ENCODE measurements around the gene HNF4A. TPM values are rescaled to one million over a fixed set of nuclear protein-coding genes. Genes with fewer than 3 reads are reported as not detected.

HNF4A gene
- total and polyA plus RNA-seq, 2 of the 13 experiments (the other 11 are each of a cell fraction or from before 2014, with no cell fraction given), result 80.9 to 169 TPM

GRCh38 chr20:44370639-44371218 lies 15.2 kb downstream of the HNF4A start (continued):
- TF ChIP-seq ZNF704 (CRISPR knock-in tag; IDR thresholded peaks at IDR 0.05; ENCODE audit: borderline replicate concordance), result no peak
- no peak for TF ChIP-seq FOXK2 (IDR thresholded peaks at IDR 0.05)
- TF ChIP-seq MAFG (CRISPR knock-in tag; IDR thresholded peaks at IDR 0.05), result 0 out of 2 replicates have a peak, but pooled peaks have one; percentile 22
- no peak for TF ChIP-seq ZMAT5 (CRISPR knock-in tag; IDR thresholded peaks at IDR 0.05; ENCODE audit: borderline replicate concordance, low read depth)
- TF ChIP-seq YEATS2 (CRISPR knock-in tag; IDR thresholded peaks at IDR 0.05; ENCODE audit: borderline replicate concordance), result peak; percentile 75; the same call in 1 of the 2 replicates
- no peak for TF ChIP-seq ZSCAN22 (CRISPR knock-in tag; IDR thresholded peaks at IDR 0.05)
- no peak for TF ChIP-seq ZNF446 (CRISPR knock-in tag; IDR thresholded peaks at IDR 0.05)
- TF ChIP-seq ZBTB38 (CRISPR knock-in tag; IDR thresholded peaks at IDR 0.05), result peak; percentile 84
- TF ChIP-seq, protein P1, sequence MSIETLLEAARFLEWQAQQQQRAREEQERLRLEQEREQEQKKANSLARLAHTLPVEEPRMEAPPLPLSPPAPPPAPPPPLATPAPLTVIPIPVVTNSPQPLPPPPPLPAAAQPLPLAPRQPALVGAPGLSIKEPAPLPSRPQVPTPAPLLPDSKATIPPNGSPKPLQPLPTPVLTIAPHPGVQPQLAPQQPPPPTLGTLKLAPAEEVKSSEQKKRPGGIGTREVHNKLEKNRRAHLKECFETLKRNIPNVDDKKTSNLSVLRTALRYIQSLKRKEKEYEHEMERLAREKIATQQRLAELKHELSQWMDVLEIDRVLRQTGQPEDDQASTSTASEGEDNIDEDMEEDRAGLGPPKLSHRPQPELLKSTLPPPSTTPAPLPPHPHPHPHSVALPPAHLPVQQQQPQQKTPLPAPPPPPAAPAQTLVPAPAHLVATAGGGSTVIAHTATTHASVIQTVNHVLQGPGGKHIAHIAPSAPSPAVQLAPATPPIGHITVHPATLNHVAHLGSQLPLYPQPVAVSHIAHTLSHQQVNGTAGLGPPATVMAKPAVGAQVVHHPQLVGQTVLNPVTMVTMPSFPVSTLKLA (IDR thresholded peaks at IDR 0.05), result no peak; the same call in 1 of the 2 replicates
- TF ChIP-seq, protein P2, sequence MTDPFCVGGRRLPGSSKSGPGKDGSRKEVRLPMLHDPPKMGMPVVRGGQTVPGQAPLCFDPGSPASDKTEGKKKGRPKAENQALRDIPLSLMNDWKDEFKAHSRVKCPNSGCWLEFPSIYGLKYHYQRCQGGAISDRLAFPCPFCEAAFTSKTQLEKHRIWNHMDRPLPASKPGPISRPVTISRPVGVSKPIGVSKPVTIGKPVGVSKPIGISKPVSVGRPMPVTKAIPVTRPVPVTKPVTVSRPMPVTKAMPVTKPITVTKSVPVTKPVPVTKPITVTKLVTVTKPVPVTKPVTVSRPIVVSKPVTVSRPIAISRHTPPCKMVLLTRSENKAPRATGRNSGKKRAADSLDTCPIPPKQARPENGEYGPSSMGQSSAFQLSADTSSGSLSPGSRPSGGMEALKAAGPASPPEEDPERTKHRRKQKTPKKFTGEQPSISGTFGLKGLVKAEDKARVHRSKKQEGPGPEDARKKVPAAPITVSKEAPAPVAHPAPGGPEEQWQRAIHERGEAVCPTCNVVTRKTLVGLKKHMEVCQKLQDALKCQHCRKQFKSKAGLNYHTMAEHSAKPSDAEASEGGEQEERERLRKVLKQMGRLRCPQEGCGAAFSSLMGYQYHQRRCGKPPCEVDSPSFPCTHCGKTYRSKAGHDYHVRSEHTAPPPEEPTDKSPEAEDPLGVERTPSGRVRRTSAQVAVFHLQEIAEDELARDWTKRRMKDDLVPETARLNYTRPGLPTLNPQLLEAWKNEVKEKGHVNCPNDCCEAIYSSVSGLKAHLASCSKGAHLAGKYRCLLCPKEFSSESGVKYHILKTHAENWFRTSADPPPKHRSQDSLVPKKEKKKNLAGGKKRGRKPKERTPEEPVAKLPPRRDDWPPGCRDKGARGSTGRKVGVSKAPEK (CRISPR knock-in tag; IDR thresholded peaks at IDR 0.05; ENCODE audit: borderline replicate concordance), result 0 out of 2 replicates have a peak, but pooled peaks have one; percentile 25
- no peak for TF ChIP-seq NBN (conservative IDR thresholded peaks at IDR 0.05)
- TF ChIP-seq ZBTB8A (CRISPR knock-in tag; IDR thresholded peaks at IDR 0.05; ENCODE audit: borderline replicate concordance, low read depth), result no peak
- peak; percentile 94 for TF ChIP-seq ZFY (CRISPR knock-in tag; IDR thresholded peaks at IDR 0.05)
- no peak for TF ChIP-seq CENPX (CRISPR knock-in tag; IDR thresholded peaks at IDR 0.05)
- TF ChIP-seq NFIB (CRISPR knock-in tag; IDR thresholded peaks at IDR 0.05; ENCODE audit: borderline replicate concordance), result no peak
- TF ChIP-seq GTF2F1 (IDR thresholded peaks at IDR 0.05; ENCODE audit: low read length), result no peak
- no peak for TF ChIP-seq ZNF18 (CRISPR knock-in tag; IDR thresholded peaks at IDR 0.05; ENCODE audit: insufficient replicate concordance)
- no peak for TF ChIP-seq REXO4 (CRISPR knock-in tag; IDR thresholded peaks at IDR 0.05; ENCODE audit: borderline replicate concordance)
- peak; percentile 87 for TF ChIP-seq SALL1 (CRISPR knock-in tag; IDR thresholded peaks at IDR 0.05)
- no peak; the same call in 1 of the 2 replicates for TF ChIP-seq ZMAT3 (CRISPR knock-in tag; conservative IDR thresholded peaks at IDR 0.05)
- no peak for TF ChIP-seq ZNF615 (CRISPR knock-in tag; IDR thresholded peaks at IDR 0.05; ENCODE audit: borderline replicate concordance)
- no peak for TF ChIP-seq ZNF17 (CRISPR knock-in tag; IDR thresholded peaks at IDR 0.05)
- TF ChIP-seq ZNF335 (CRISPR knock-in tag; IDR thresholded peaks at IDR 0.05), result peak; percentile 61; the same call in 1 of the 2 replicates
- no peak for TF ChIP-seq ZNF562 (CRISPR knock-in tag; IDR thresholded peaks at IDR 0.05; ENCODE audit: borderline replicate concordance)
